SH-SY5Y (cell line): Measurements from ENCODE around the gene VGLL2.

ENCODE experiments used
- GATA2 ChIP-seq: IDR thresholded peaks from 2 replicates; pipeline ENCODE4 v1.6.1; 2011; ENCODE audit warnings: mild to moderate bottlenecking, low read depth, low read length
- GATA3 ChIP-seq: IDR thresholded peaks from 2 replicates; pipeline ENCODE4 v1.6.1; 2011; ENCODE audit warnings: low read depth, mild to moderate bottlenecking, low read length, moderate library complexity

- no peak for TF ChIP-seq GATA3
- TF ChIP-seq GATA2 = no peak
Measured at GRCh38 chr6:117272891-117273290, 7.5 kb downstream of the VGLL2 start.
